OCI-LY1 (cell line): ENCODE data around the gene SEC14L1.
A peak's percentile ranks its signal among the peaks of the same experiment; 100 is the strongest.
"Not testable (repeated sequence)": the region's sequence is repeated elsewhere in the genome, so short reads cannot be mapped to it uniquely, and the experiment has no call there.

ENCODE experiments used
- H2AFZ ChIP-seq: fragments of 200-600 bp; sonication (generic), shearing (Covaris generic); 2 replicates; pipeline ENCODE4 v1.6.0; 2014; ENCODE audit warnings: antibody characterized with exemption, mild to moderate bottlenecking, low read length
- H3F3A ChIP-seq: fragments of 200-600 bp; sonication (generic), shearing (Covaris generic); 2 replicates; pipeline ENCODE4 v1.6.0; 2014; ENCODE audit warnings: mild to moderate bottlenecking, antibody characterized with exemption, low read length, moderate library complexity; ENCODE audit not compliant: insufficient read depth
- H3K27ac ChIP-seq: fragments of 200-600 bp; sonication (generic); 2 replicates; pipeline ENCODE4 v1.5.1; 2014; ENCODE audit warnings: low read length, mixed run types, mild to moderate bottlenecking, low read depth; ENCODE audit not compliant: poor library complexity, severe bottlenecking
- H3K27me3 ChIP-seq: fragments of 200-600 bp; sonication (generic); 2 replicates; pipeline ENCODE4 v1.6.0; 2014; ENCODE audit warnings: antibody characterized with exemption, mild to moderate bottlenecking, low read length, moderate library complexity; ENCODE audit not compliant: insufficient read depth
- H3K36me3 ChIP-seq: fragments of 200-600 bp; sonication (generic); 2 replicates; pipeline ENCODE4 v1.6.1; 2014; ENCODE audit warnings: mild to moderate bottlenecking, antibody characterized with exemption, low read length, moderate library complexity, mixed read lengths; ENCODE audit not compliant: insufficient read depth
- H3K4me1 ChIP-seq: fragments of 200-600 bp; sonication (generic); 2 replicates; pipeline ENCODE4 v1.5.1; 2014; ENCODE audit warnings: mild to moderate bottlenecking, low read length, moderate library complexity; ENCODE audit not compliant: insufficient read depth, severe bottlenecking
- H3K4me2 ChIP-seq: fragments of 200-600 bp; sonication (generic), shearing (Covaris generic); 2 replicates; pipeline ENCODE4 v1.6.1; 2014; ENCODE audit warnings: low read length
- H3K4me3 ChIP-seq: fragments of 200-600 bp; sonication (generic); 2 replicates; pipeline ENCODE4 v1.5.1; 2014; ENCODE audit warnings: low read length, low read depth, mild to moderate bottlenecking, mixed read lengths; ENCODE audit not compliant: poor library complexity, severe bottlenecking
- H3K79me2 ChIP-seq: fragments of 200-600 bp; shearing (Covaris generic); 2 replicates; pipeline ENCODE4 v1.6.1; 2016; ENCODE audit warnings: mixed run types, low read length, mixed read lengths; ENCODE audit not compliant: insufficient read depth
- H3K9ac ChIP-seq: fragments of 200-600 bp; sonication (generic), shearing (Covaris generic); 2 replicates; pipeline ENCODE4 v1.6.1; 2014; ENCODE audit warnings: mild to moderate bottlenecking, low read length, mixed read lengths
- H3K9me2 ChIP-seq: fragments of 200-600 bp; sonication (generic), shearing (Covaris generic); 2 replicates; pipeline ENCODE4 v1.6.1; 2014; ENCODE audit warnings: low read depth, mild to moderate bottlenecking, low read length, mixed read lengths
- H3K9me3 ChIP-seq: fragments of 200-600 bp; shearing (Covaris generic); 2 replicates; pipeline ENCODE4 v1.6.1; 2014; ENCODE audit warnings: low read length, mixed read lengths
- H4K20me1 ChIP-seq: fragments of 200-600 bp; sonication (generic), shearing (Covaris generic); 2 replicates; pipeline ENCODE4 v1.6.0; 2016; ENCODE audit warnings: mild to moderate bottlenecking, low read length; ENCODE audit not compliant: insufficient read depth
- EZH2 ChIP-seq: fragments of 200-600 bp; sonication (generic), shearing (Covaris generic); IDR thresholded peaks from 2 replicates; pipeline ENCODE4 v1.8.0; 2017; ENCODE audit warnings: borderline replicate concordance, mixed run types, mild to moderate bottlenecking, antibody characterized with exemption, low read length, moderate library complexity, mixed read lengths
- TF ChIP-seq, protein P1 (sequence below): fragments of 200-600 bp; sonication (generic), shearing (Covaris generic); IDR thresholded peaks from 2 replicates; pipeline ENCODE4 v1.5.1; 2017; ENCODE audit warnings: mild to moderate bottlenecking, antibody characterized with exemption, low read length, moderate library complexity, mixed read lengths

The SEC14L1 gene

DNA sequence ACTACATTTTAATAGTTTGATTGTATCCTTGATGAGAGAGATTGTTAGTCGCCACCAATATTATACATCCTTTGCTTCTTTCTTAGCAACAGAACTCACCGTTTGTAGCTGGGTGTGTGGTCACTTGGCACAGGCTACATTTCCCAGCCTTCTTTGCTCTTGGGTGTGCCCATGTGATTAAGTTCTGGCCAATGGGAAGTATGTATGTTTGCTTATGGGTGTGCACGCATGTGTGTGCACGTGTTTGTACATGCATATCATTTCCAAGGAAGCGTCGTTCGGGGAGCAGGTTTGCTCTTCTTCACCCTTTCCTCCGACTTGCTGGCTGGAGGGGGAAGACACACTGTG lies 4.4 kb upstream of the SEC14L1 start:
- H2AFZ ChIP-seq = no peak overlapping the region
- no peak overlapping the region for H3K4me2 ChIP-seq
- peaks cover 1% of the 10 kb centered on the region; the same call in 1 of the 2 replicates for H3K79me2 ChIP-seq
- no peaks in the 10 kb centered on the region for H4K20me1 ChIP-seq
- TF ChIP-seq EZH2 = no peak
- TF ChIP-seq, protein P1, sequence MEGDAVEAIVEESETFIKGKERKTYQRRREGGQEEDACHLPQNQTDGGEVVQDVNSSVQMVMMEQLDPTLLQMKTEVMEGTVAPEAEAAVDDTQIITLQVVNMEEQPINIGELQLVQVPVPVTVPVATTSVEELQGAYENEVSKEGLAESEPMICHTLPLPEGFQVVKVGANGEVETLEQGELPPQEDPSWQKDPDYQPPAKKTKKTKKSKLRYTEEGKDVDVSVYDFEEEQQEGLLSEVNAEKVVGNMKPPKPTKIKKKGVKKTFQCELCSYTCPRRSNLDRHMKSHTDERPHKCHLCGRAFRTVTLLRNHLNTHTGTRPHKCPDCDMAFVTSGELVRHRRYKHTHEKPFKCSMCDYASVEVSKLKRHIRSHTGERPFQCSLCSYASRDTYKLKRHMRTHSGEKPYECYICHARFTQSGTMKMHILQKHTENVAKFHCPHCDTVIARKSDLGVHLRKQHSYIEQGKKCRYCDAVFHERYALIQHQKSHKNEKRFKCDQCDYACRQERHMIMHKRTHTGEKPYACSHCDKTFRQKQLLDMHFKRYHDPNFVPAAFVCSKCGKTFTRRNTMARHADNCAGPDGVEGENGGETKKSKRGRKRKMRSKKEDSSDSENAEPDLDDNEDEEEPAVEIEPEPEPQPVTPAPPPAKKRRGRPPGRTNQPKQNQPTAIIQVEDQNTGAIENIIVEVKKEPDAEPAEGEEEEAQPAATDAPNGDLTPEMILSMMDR = no peak
- no peak overlapping the region for H3K9ac ChIP-seq
- H3K9me2 ChIP-seq = no peaks in the 10 kb centered on the region
- peaks cover 3% of the 10 kb centered on the region; the same call in 1 of the 2 replicates for H3K36me3 ChIP-seq
- peaks cover 14% of the 10 kb centered on the region for H3K4me1 ChIP-seq
- no peak overlapping the region for H3K27ac ChIP-seq
- H3K4me3 ChIP-seq = no peak overlapping the region
- H3K9me3 ChIP-seq = peaks cover 8% of the 10 kb centered on the region
- no peaks in the 10 kb centered on the region; the same call in 1 of the 2 replicates for H3F3A ChIP-seq
- peaks cover 5% of the 10 kb centered on the region for H3K27me3 ChIP-seq

DNA sequence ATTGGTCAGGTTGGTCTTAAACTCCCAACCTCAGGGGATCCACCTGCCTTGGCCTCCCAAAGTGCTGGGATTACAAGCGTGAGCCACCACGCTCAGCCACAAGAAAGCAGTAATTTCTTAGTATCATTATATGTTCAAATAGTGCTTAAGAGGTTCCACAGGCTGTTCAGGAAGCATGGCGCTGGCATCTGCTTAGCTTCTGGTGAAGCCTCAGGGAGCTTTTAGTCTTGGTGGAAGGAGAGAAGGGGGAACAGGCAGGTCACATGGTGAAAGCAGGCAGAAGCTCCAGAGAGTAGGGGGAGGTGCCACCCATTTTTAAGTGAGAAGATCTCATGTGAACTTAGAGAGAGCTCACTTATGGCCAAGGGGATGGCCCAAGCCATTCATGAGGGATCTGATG lies 3.7 kb upstream of the SEC14L1 start:
- Histone ChIP-seq H3K79me2 (peaks cover 8% of the 10 kb centered on the region), H3K9ac (no peak overlapping the region), H3F3A (no peaks in the 10 kb centered on the region; the same call in 1 of the 2 replicates), H3K4me3 (no peak overlapping the region), H3K27ac (no peak overlapping the region), H3K36me3 (peaks cover 3% of the 10 kb centered on the region; the same call in 1 of the 2 replicates), H3K9me3 (peaks cover 8% of the 10 kb centered on the region), H3K9me2 (no peaks in the 10 kb centered on the region), H2AFZ (no peak overlapping the region), H3K27me3 (peaks cover under 1% of the 10 kb centered on the region), H4K20me1 (no peaks in the 10 kb centered on the region), H3K4me2 (no peak overlapping the region), H3K4me1 (peaks cover 20% of the 10 kb centered on the region)
- TF ChIP-seq EZH2 = no peak
- TF ChIP-seq, protein P1 = no peak

DNA sequence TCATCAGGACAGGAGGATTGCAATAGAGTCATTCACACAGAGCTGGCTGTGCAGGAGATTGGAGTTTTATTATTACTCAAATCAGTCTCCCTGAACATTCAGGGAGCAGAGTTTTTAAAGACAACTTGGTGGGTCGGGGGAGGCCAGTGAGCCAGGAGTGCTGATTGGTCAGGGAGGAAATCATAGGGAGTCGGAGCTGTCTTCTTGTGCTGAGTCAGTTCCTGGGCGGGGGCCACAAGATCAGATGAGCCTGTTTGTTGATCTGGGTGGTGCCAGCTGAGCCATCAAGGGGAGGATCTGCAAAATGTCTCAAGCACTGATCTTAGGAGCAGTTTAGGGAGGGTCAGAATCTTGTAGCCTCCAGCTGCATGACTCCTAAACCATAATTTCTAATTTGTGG lies 2.9 kb upstream of the SEC14L1 start:
- H2AFZ ChIP-seq, H3K9me2 ChIP-seq, H3K27me3 ChIP-seq, H3K4me3 ChIP-seq, H3K9me3 ChIP-seq, H3K9ac ChIP-seq, H3F3A ChIP-seq, H3K27ac ChIP-seq, H3K36me3 ChIP-seq, H4K20me1 ChIP-seq, H3K4me2 ChIP-seq: not testable (repeated sequence)
- H3K4me1 ChIP-seq = peaks cover 28% of the 10 kb centered on the region
- peaks cover 16% of the 10 kb centered on the region for H3K79me2 ChIP-seq

DNA sequence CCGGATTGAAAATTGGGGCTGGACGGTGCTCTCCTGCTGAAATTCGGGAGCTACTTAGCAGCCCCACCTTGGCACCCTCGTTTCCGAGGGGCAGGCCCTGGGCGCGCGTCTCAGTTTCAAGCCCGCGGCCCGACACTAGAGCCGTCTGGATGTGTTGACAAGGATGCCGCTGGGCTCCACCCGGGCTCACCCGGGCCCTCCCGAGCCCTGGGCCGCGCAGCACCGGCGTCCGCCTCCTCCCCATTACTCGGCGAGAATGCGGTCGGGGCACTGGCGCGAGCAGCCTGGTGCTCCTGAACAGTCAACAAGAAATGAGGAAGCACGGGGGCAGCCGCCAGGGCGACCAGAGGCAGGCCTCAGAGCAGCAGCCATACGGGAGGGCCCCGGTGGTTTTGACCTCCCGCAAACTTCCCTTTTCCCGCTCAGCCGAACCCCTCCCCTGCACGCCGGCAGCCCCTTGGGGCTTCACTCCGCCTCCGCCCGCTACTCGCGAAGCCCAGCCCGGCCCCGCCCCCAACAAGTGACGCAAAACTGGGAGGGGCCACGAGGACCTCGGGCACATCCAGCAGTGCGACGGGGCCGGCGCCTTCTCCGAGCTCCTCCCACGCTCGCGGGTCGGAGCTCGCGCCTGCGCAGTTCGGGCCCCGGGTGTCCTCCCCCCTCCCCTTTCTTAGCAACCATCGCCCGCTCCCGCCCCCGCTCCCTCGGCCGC lies 447 bp upstream of the SEC14L1 start:
- Histone ChIP-seq H3K9ac (peak overlapping the region; percentile 77), H3K4me1 (peaks cover 47% of the 10 kb centered on the region), H3F3A (peaks cover 12% of the 10 kb centered on the region; the same call in 1 of the 2 replicates), H2AFZ (peak overlapping the region; percentile 44; the same call in 1 of the 2 replicates), H3K36me3 (peaks cover 18% of the 10 kb centered on the region), H3K27me3 (no peaks in the 10 kb centered on the region; the same call in 1 of the 2 replicates), H3K4me2 (peak overlapping the region; percentile 77), H3K9me2 (no peaks in the 10 kb centered on the region), H3K79me2 (peaks cover 18% of the 10 kb centered on the region), H3K27ac (peak overlapping the region; percentile 97), H3K9me3 (peaks cover 8% of the 10 kb centered on the region), H4K20me1 (no peaks in the 10 kb centered on the region), H3K4me3 (peak overlapping the region; percentile 53)
- TF ChIP-seq EZH2 = no peak
- TF ChIP-seq, protein P1 = no peak
